HepG2 (cell line): Measurements from ENCODE around the gene TOM1L2. TPM values are rescaled to one million over a fixed set of nuclear protein-coding genes. Genes with fewer than 3 reads are reported as not detected.
A peak's percentile ranks its signal among the peaks of the same experiment; 100 is the strongest.

Source experiments
- ATAC-seq: fragments of 200-7000 bp; cut with Tn5 transposase; 3 replicates; pipeline ENCODE4 v1.9.1; 2020; ENCODE audit warnings: mild to moderate bottlenecking, moderate library complexity
- BruUV-seq: library from RNA; stranded (reverse); fragments of 400-500 nt; replicated peaks from 2 replicates; lab custom pipeline; 2021; lab: Mats Ljungman, UMichigan
- CTCF ChIA-PET: fragments of 300-600 bp; formaldehyde crosslinking; extraction: SDS; loops from one replicate; lab custom pipeline; 2021; ENCODE audit warnings: low total read pairs, inconsistent platforms, low intra/inter-chr PET ratio; lab: Yijun Ruan, JAX
- POLR2A ChIA-PET: fragments of 350-600 bp; sonication (Branson Sonifier 250); formaldehyde crosslinking; loops from one replicate; lab custom pipeline; 2020; ENCODE audit warnings: antibody characterized with exemption, inconsistent platforms; lab: Yijun Ruan, JAX
- DNase-seq: peaks from one replicate; pipeline ENCODE4 v3.0.0-alpha.2; 2015; ENCODE audit warnings: low spot score
- FAIRE-seq: peaks from 3 replicates; lab custom pipeline; 2011; peaks lifted over from hg19 to GRCh38; lab: Jason Lieb, UNC
- H2AFZ ChIP-seq: one replicate; pipeline ENCODE4 v1.6.1; 2011; ENCODE audit warnings: low read length, inconsistent platforms
- H3K27ac ChIP-seq: fragments of 300-600 bp; 3 replicates; pipeline ENCODE4 v1.8.0; 2011; ENCODE audit warnings: mixed run types, mild to moderate bottlenecking, mixed read lengths, low read length, inconsistent platforms; ENCODE audit not compliant: insufficient read depth; ENCODE audit errors: extremely low read length
- H3K27me3 ChIP-seq, 2 experiments: fragments of 200-600 bp in 1 of 2; 2 replicates in 1 of 2; 3 replicates in 1 of 2; pipeline versions ENCODE4 v1.6.0 to v1.8.0; 2011; ENCODE audit warnings: low read length in 2 of 2, mild to moderate bottlenecking in 2 of 2, moderate library complexity in 2 of 2, inconsistent platforms in 1 of 2; ENCODE audit not compliant: insufficient read depth in 2 of 2, control insufficient read depth in 1 of 2
- H3K36me3 ChIP-seq, 2 experiments: fragments of 200-600 bp in 1 of 2; replicated peaks in 1 of 2; 2 replicates in 1 of 2; 3 replicates in 1 of 2; pipeline versions ENCODE4 v1.5.1 to v1.8.0; 2011; ENCODE audit warnings: low read length in 2 of 2, inconsistent platforms in 1 of 2; ENCODE audit not compliant: insufficient read depth in 2 of 2, control insufficient read depth in 1 of 2
- H3K4me1 ChIP-seq: 2 replicates; pipeline ENCODE4 v1.5.1; 2012; ENCODE audit warnings: low read length, inconsistent platforms; ENCODE audit not compliant: insufficient read depth
- H3K4me2 ChIP-seq: 2 replicates; pipeline ENCODE4 v1.6.0; 2011; ENCODE audit warnings: low read depth, low read length, inconsistent platforms
- H3K4me3 ChIP-seq, 3 experiments: fragments of 200-600 bp in 1 of 3; sonication (generic), shearing (Covaris generic) in 1 of 3; replicated peaks in 1 of 3; 2 replicates each; pipeline ENCODE4 v1.5.1; 2011 to 2016; ENCODE audit warnings: low read length in 3 of 3, inconsistent platforms in 2 of 3, low read depth in 2 of 3, mild to moderate bottlenecking in 2 of 3, control low read depth in 1 of 3, mixed read lengths in 1 of 3; ENCODE audit not compliant: insufficient read depth in 1 of 3
- H3K79me2 ChIP-seq: one replicate; pipeline ENCODE4 v1.6.1; 2011; ENCODE audit warnings: low read length, inconsistent platforms; ENCODE audit not compliant: insufficient read depth
- H3K9ac ChIP-seq: 2 replicates; pipeline ENCODE4 v1.6.0; 2011; ENCODE audit warnings: mild to moderate bottlenecking, low read depth, low read length, inconsistent platforms; ENCODE audit not compliant: insufficient read depth
- H3K9me3 ChIP-seq: 2 replicates; pipeline ENCODE4 v1.5.1; 2012; ENCODE audit warnings: mild to moderate bottlenecking, low read length
- H4K20me1 ChIP-seq: 2 replicates; pipeline ENCODE4 v1.6.0; 2011; ENCODE audit warnings: inconsistent platforms, mild to moderate bottlenecking, low read length, moderate library complexity; ENCODE audit not compliant: insufficient read depth
- AGO2 ChIP-seq: fragments of 200-400 bp; formaldehyde crosslinking; optimal IDR thresholded peaks from 2 replicates; pipeline ENCODE3; 2017; ENCODE audit warnings: mild to moderate bottlenecking, low read depth, low read length, moderate library complexity
- AKAP8 ChIP-seq: sonication (generic); formaldehyde crosslinking; IDR thresholded peaks from 2 replicates; pipeline ENCODE4 v1.5.1; 2020; ENCODE audit warnings: mild to moderate bottlenecking, missing genetic modification reagents
- SRSF1 ChIP-seq: fragments of 200-400 bp; formaldehyde crosslinking; optimal IDR thresholded peaks from 2 replicates; pipeline ENCODE3; 2017; ENCODE audit warnings: mild to moderate bottlenecking, low read depth, low read length, moderate library complexity
- ZBTB33 ChIP-seq: sonication (generic); formaldehyde crosslinking; IDR thresholded peaks from 2 replicates; pipeline ENCODE4 v1.4.0; 2020; ENCODE audit warnings: missing genetic modification reagents
- ZFX ChIP-seq: sonication (generic); formaldehyde crosslinking; IDR thresholded peaks from 2 replicates; pipeline ENCODE4 v1.4.0; 2020; ENCODE audit warnings: mild to moderate bottlenecking, low read depth, missing genetic modification reagents, moderate library complexity
- WGBS: methylation state at CpG from one replicate; pipeline ENCODE4 v1.1.6; 2017; ENCODE audit warnings: low lambda C conversion rate; 5-methylcytosine and 5-hydroxymethylcytosine counted together
- in situ Hi-C: cut with HindIII; loops from 2 replicates; pipeline ENCODE4 v1.10.0; 2017; ENCODE audit warnings: low pct_unique_long_range_greater_than_20kb; ENCODE audit not compliant: extremely low pct_ligation_motif_present
- intact Hi-C: fragments of 100-400 bp; cut with micrococcal nuclease; formaldehyde crosslinking; loops from one replicate; pipeline ENCODE4 v1.10.0; 2022; ENCODE audit not compliant: unreplicated experiment
- polyA plus RNA-seq, 8 experiments: library from polyadenylated mRNA; depleted of rRNA in 3 of 8; stranded (reverse) in 7 of 8; unstranded in 1 of 8; fragments of >200 nt; fragmentation: Illumina TruSeq in 4 of 8; extraction: Trizol in 4 of 8; gene quantifications; 2 replicates each; pipeline versions ENCODE4 v1.2.1 to v1.2.3, GENCODE V29; 2011 to 2016; ENCODE audit warnings: low read depth in 4 of 8, missing spikeins in 1 of 8, mixed read lengths in 1 of 8; ENCODE audit not compliant: insufficient read depth in 1 of 8
- total RNA-seq, 5 experiments: library from RNA; depleted of rRNA; stranded (reverse); fragments of >200 nt; fragmentation: Illumina TruSeq; extraction: Trizol; gene quantifications; 2 replicates each; pipeline ENCODE4 v1.2.3, GENCODE V29; 2016; ENCODE audit warnings: low read depth in 1 of 5

Gene TOM1L2
- total and polyA plus RNA-seq, 2 of the 13 experiments (the other 11 are each of a cell fraction or from before 2014, with no cell fraction given) = 4.7 to 7.4 TPM

- whole genome bisulfite sequencing = no CpG with 5 or more reads among the region's 16 CpGs
- intact Hi-C loops = no loop called here
- no peak overlapping the region for H2AFZ ChIP-seq
- ChIA-PET CTCF (interaction anchor here (3.6 kb wide), 1 partner anchor 46 kb away, joined by 53 read pairs; no protein-coding TSS in a partner anchor), POLR2A (interaction anchor here (1.5 kb wide), 1 partner anchor 24 kb away, joined by 5 read pairs; the partner anchor contains the start of gene SREBF1)
- no peaks in the 10 kb centered on the region for H3K9me3 ChIP-seq
- no peaks in the 10 kb centered on the region for H3K79me2 ChIP-seq
- peaks cover 32% of the 10 kb centered on the region for H3K4me1 ChIP-seq
- FAIRE-seq = no peak
- no peak for DNase-seq
- no peaks in the 10 kb centered on the region for H3K27me3 ChIP-seq
- peak; percentile 59; the same call in 1 of the 2 replicates for TF ChIP-seq ZBTB33 (CRISPR knock-in tag)
- TF ChIP-seq AKAP8 (CRISPR knock-in tag) = 0 out of 2 replicates have a peak, but pooled peaks have one; percentile 19
- TF ChIP-seq SRSF1 = no peak
- TF ChIP-seq AGO2 = peak; percentile 24
- 0 out of 2 replicates have a peak, but pooled peaks have one; percentile 15 for TF ChIP-seq ZFX
- peaks cover 14% of the 10 kb centered on the region; the same call in 1 of the 2 replicates for H4K20me1 ChIP-seq
- H3K9ac ChIP-seq = no peak overlapping the region
- no peak for ATAC-seq
- H3K4me2 ChIP-seq = no peak overlapping the region
- in situ Hi-C loops = loop anchor here (5.0 kb wide), 1 partner anchor 49 kb away; no protein-coding TSS in a partner anchor
- no peak overlapping the region for H3K27ac ChIP-seq
- no TSS peak for BruUV-seq
- H3K36me3 ChIP-seq = peaks cover 41 to 50% of the 10 kb centered on the region in 2 experiments
- H3K4me3 ChIP-seq = no peak overlapping the region
Measured at GRCh38 chr17:17813725-17814095, 158.5 kb downstream of the TOM1L2 start.
